ENCODE results near the gene NT5DC4.

The NT5DC4 gene

GRCh38 chr2:112723547-112723940 lies 2.7 kb downstream of the NT5DC4 start:
- DNase-seq (ENCODE audit: low spot score), result no peak

DNA sequence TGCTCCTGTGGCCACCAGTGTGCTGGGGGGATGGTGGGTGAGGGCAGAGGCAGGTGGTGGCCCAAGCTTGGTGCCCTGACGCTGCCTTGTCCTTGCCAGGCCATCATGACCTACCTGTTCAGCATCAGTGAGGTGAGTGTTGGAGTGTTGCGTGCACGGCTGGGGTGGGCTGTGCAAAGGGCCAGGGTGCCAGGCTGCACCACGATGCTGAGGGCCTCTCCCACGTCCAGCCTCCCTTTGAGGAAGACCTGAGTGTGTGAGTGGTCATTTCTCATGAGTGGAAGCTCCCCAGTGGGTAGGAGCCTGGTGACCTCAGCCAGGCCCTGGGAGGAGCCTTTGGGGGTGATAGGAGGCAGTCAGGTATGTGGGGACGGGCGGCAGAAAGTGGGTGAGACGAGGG lies 3.2 kb downstream of the NT5DC4 start:
- no peak for DNase-seq (ENCODE audit: low spot score)

DNA sequence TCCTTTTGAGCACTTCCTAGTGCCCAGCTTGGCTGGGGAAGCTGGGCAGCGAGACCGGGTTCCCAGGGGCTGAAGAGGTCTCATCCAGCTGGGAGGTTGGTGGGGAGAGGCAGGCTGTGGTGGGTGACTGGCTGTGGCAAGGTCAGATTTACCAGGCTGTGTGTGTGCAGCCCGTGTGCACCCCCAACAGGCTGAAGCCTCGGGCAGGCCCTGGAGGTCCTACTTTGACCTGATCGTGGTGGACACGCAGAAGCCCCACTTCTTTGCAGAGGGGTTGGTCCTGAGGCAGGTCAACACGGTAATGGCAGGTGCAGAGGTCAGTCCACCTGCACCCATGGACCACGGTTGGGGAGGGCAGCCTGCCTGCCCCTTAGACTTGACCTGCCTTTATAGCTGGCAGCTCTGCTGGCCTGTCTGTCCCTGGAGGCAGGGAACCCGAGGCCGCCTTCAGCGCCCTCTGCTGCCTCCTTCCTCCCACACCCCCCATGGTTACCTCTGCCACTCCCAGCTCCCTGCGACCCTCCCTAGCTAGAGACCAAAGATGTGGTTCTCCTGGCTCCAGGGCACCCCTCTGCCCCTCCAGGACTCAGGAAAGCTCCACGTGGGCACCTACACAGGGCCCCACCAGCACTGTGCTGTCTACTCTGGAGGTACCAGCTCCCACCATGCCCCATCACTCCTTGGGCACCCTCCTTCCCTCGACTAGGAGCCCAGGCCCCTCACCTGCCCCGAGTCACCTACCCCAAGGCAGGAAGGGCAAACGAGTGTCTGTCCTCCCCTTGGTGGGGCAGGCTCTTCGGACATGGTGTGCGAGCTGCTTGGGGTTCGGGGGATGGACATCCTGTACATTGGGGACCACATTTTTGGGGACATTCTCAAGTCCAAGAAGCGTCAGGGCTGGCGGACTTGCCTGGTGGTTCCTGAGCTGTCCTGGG lies 4.0 kb downstream of the NT5DC4 start:
- no peak for DNase-seq (ENCODE audit: low spot score)

DNA sequence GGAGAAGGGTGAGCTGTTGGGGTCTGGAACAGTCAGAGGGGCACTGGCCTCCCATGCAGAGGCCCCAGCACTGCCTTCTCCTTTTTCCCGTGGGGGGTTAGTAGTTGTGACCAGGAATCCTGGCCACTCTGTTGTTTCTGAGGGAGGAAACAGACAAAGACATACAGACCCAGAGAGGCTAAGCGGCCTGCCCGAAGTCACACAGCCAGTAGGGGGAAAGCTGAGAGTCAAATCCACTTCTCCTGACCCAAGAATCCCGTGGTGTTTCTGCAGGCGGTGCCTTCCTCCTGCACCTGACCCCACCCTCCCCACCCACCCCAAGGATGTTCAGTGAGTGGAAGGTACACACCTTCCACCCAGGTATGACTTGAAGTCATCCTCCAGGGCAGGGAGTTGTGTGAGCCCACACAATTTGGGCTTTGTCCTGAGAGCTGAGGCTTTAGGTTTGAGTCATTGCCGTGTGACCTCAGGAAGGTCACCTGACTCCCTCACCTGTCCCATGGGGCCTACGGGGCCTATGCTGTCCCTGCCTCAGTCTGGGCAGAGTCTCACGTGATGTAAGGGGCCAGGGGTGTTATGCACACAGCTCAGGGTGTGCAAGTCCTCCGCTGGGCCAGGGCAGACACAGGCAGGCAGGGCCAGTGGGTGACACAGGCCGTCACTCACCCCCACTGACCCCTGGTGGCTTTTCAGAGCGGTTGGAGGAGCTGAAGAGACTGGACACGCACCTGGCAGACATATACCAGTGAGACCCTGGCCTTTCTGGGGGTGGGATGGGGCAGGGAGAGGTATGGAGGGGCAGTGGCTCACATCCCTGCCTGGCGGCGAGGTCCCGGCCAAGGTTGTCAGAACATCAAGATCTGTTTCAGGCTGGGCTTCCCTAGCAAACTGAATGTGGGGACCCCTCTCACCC lies 5.0 kb downstream of the NT5DC4 start:
- DNase-seq (ENCODE audit: low spot score), result no peak

- peak; percentile 93 for DNase-seq (ENCODE audit: low spot score)
These were observed 5.8 kb downstream of the NT5DC4 start for GRCh38 chr2:112726487-112727190.

DNA sequence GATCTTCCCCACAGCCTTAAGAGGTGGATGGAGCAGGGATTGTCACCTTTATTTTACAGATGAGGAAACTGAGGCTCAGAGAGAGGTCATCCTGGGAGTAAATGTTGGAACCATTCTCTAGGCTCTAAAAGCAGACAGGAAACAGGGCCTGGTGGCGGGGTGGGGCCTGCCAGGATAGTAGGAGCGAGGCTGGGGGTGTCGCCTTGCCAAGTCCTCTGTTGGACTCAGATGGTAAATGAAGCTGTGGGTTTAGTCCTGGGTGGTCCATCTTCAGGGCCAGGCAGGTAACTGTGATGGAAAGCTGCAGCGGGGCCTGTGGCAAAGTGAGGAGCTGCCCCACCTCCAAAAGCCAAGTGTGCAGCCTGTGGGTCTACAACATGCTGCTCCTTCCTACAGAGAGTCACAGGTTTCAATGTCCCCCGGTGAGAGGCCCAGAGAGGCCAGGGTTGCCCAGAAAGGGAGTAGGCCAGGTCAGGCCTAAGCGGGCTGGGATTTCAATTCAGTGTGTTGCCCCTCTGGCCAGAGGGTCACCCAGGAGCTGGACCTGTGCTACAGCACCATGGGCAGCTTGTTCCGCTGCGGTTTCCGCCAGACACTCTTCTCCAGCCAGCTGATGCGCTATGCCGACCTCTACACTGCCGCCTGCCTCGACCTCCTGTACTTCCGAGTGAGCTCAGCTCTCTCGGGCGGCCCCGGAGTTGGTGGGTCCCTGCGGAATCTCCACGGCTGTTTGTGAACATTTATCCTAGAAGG lies 6.6 kb downstream of the NT5DC4 start:
- DNase-seq (ENCODE audit: low spot score), result no peak

- no peak for DNase-seq (ENCODE audit: low spot score)
These were observed 7.2 kb downstream of the NT5DC4 start for GRCh38 chr2:112728029-112728362.

DNA sequence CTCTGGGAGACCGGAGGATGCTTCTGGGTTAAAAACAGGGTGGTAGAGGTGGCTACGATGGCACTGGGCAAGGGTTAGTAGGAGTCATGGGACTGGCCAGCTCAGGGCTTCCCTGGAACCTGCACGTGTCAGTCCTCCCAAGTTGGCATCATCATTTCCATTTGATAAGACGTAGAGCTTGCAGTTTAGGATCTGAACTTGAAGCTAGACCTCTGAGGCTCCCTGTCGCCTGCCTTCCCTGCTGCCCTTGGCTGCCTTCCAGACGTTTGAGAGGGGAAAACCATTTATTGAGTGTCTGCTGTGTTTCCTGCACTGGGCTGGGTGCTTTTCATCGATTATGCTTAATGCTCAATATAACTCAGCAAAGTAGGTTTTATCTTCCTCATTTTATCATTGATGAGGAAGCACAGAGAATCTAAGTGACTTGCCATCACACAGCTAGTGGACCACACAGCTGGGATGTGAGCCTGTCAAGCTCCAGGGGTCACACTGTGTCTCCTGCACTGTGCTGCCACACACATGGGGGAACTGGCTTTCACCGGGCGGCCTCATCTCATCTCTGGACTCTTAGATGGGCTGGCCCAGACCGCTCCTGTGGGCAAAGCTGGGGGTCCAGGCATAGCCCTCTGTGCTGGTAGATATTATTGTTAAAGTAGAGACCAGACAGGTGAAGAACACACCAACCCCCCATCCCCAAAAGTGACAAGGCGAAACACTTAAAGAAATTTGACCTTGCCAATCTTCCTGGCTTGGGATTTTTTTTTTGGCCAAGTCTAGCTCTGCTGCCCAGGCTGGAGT lies 7.8 kb downstream of the NT5DC4 start:
- no peak for DNase-seq (ENCODE audit: low spot score)

DNA sequence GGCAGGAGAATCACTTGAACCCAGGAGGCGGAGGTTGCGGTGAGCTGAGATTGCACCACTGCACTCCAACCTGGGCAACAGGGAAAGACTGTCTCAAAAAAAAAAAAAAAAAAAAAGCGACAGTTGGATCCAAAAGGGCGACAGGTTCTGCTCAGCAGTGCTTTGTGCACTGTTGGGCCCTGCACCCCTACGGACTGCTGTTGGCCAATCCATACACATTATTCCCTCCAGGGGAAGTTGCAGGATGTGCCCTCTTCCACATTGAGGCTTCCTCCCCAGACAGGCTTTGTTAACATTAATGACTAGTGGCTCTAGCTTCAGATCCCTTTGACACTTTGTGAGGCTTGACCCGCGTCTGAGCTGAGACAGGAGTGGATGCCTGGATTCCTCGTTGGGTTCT lies 9.4 kb downstream of the NT5DC4 start:
- no peak for DNase-seq (ENCODE audit: low spot score)

DNA sequence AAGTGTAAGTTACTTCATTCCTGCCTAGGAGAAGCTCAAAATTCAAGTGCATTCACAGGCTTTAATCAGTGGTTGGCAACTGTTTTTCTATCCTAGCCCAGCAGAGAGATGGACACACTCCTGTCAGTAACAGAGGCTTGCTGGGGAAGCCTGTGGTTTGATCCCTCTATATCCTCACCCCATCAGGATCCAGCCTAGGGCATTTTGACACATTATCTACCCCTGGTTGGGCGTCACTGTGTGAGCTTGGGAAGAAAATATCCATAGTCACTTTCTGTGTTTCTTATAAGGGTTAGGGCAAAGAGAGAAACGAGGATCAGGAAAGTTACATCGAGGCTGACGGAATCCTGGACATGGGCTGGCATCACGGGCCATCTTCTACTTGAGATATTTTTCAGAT lies 10.0 kb downstream of the NT5DC4 start:
- DNase-seq (ENCODE audit: low spot score), result no peak

DNA sequence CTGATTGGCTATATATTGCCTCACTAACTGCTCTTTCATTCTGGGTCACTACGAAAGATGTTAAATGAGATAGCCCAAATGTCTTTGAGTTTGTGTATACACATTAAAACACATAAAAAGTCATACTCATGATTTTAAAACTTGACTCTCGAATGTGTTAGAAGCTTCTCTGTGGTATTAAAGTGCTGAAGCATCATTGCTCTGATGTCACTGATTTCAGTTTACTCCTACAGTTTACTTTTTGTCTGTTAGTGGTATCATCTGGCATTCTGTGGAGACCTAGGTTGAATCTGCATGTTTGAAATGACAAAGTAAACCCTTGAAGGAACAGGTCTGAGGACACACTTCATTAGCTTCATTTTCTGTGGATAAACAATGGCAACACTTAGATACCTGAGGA lies 10.7 kb downstream of the NT5DC4 start:
- no peak for DNase-seq (ENCODE audit: low spot score)

GRCh38 chr2:112733456-112733855 lies 12.6 kb downstream of the NT5DC4 start:
- DNase-seq (ENCODE audit: low spot score), result no peak

- DNase-seq (ENCODE audit: low spot score), result no peak
These were observed 13.1 kb downstream of the NT5DC4 start for GRCh38 chr2:112733871-112734270.

DNA sequence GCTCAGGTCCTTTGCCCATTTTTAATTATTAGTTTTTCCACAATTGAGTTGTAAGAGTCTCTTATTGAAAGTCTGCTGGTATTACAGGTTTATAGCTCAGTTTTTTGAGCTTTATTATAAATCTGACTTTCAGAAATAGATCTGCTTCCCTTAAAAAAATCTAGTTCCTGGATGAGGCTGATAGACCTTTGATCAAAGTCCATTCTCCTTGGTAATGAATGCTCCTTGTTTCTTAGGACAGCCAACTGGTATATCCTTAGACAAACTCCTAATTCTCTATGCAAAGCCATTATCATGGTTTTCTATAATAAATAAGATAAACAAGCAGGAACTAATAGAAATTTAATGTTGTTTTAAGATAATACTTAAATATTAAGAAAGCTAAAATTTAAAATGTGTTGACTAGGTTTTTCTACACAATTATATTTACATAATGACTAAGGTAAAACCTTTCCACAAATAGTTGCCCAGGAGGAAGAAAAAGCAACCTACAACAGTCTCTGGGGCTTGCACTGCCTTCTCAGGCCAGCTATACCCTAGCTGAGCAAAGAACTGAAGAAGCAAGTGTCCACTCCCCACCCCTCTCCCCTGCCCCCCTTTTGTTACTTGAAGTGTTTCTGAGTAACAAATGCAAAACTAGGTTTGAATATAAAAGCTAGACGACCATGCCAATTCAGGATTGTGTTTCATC lies 16.9 kb downstream of the NT5DC4 start:
- no peak for DNase-seq (ENCODE audit: low spot score)

DNA sequence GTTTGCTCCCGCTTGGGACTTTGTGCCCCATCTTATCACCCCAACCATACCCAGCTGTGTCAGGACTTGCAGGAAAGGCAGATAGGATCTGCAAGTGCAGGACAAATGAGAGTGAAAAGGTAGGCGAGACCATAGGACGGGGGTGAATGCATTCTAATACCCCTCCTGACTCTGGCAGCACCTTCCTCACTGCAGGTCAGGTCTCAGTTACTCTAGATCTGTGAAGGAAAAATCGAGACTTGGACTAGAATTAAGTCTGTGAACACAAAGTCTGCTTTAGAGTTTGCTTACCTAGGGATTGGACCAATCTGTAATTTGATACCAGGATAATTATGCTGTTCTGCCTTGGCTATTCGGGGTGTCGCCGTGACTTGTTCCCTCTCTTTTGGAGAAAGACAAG lies 19.7 kb downstream of the NT5DC4 start:
- DNase-seq (ENCODE audit: low spot score), result no peak

GRCh38 chr2:112749755-112750559 lies 29.1 kb downstream of the NT5DC4 start:
- peak; percentile 71 for DNase-seq (ENCODE audit: low spot score)

- DNase-seq (ENCODE audit: low spot score), result no peak
These were observed 29.7 kb downstream of the NT5DC4 start for GRCh38 chr2:112750560-112750843.

- DNase-seq (ENCODE audit: low spot score), result no peak
These were observed 30.8 kb downstream of the NT5DC4 start for GRCh38 chr2:112751451-112752197.

- DNase-seq (ENCODE audit: low spot score), result no peak
These were observed 31.8 kb downstream of the NT5DC4 start for GRCh38 chr2:112752667-112753066.
